Effector memory CD4-positive, alpha-beta T cell (primary cell): ENCODE results near the gene PARD3B.

Experiments
- DNase-seq, 3 donors: peaks; one replicate each; pipeline ENCODE4 v3.0.0-alpha.2; 2020
- H3K27ac ChIP-seq: 2 replicates; pipeline ENCODE4 v1.7.0; 2013; ENCODE audit warnings: mild to moderate bottlenecking, low read length, moderate library complexity; ENCODE audit not compliant: insufficient read depth, poor library complexity, severe bottlenecking
- H3K27me3 ChIP-seq: replicated peaks from 2 replicates; pipeline ENCODE4 v1.7.0; 2013; ENCODE audit warnings: mild to moderate bottlenecking, low read length; ENCODE audit not compliant: insufficient read depth, control insufficient read depth, poor library complexity, severe bottlenecking
- H3K36me3 ChIP-seq: 2 replicates; pipeline ENCODE4 v1.7.0; 2013; ENCODE audit warnings: mild to moderate bottlenecking, low read length, moderate library complexity; ENCODE audit not compliant: control insufficient read depth, insufficient read depth
- H3K4me1 ChIP-seq: 2 replicates; pipeline ENCODE4 v1.7.0; 2013; ENCODE audit warnings: low read length, mild to moderate bottlenecking; ENCODE audit not compliant: control insufficient read depth, insufficient read depth, poor library complexity, severe bottlenecking
- H3K4me3 ChIP-seq: 2 replicates; pipeline ENCODE4 v1.7.0; 2013; ENCODE audit warnings: low read length, low read depth, mild to moderate bottlenecking; ENCODE audit not compliant: insufficient read depth, poor library complexity, severe bottlenecking
- H3K9me3 ChIP-seq: 2 replicates; pipeline ENCODE4 v1.7.0; 2013; ENCODE audit warnings: mild to moderate bottlenecking, low read length, moderate library complexity; ENCODE audit not compliant: control insufficient read depth

Gene PARD3B

DNA sequence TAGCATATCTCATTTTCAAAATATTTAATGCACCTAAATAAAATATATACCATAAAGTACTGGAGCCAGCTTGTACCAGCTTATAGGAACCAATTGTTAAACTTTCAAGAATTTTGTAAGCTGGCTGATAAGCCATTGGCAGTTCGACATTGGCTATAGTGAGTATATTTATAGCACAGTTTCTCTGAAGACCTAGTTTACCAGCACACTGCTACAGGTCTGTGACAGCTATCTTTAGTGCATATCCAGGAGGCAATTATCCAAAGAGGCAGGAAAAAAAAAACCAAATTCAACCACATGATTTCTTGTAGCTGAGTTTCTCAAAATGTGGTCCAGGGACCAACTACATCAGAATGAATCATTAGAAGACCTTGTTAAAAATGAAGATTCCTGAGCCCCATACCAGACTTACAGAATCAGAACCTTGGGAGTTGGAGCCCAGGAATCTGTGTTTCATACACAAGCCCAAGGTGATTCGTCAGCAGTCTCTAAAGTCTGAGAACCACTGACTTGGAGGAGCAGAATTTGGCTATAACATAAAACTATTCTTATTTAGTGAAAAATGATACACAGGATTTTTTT, 858.1 kb downstream of the PARD3B start:
- Histone ChIP-seq H3K9me3 (no peaks in the 10 kb centered on the region), H3K4me3 (no peak overlapping the region), H3K36me3 (no peaks in the 10 kb centered on the region), H3K27me3 (no peaks in the 10 kb centered on the region), H3K27ac (no peak overlapping the region), H3K4me1 (no peaks in the 10 kb centered on the region)
- no peak for DNase-seq

DNA sequence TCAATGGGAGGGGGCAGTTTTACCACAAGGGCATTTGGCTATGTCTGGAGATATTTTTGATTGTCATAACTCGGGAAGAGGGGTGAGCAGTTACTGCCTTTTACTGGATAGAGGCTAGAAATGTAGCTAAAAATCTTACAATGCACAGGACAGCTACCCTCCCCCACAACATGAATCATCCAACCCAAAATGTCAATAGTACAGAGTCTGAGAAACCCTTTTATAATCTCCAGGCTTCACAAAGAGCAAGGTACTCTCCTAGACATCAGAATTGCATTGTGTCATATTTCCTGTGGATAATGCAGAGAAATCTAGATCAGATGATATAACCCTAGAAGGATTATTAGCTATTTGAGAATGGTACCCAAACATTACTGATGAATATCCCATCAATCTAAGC, 859.9 kb downstream of the PARD3B start:
- Histone ChIP-seq H3K27ac (no peak overlapping the region), H3K4me1 (no peaks in the 10 kb centered on the region), H3K36me3 (no peaks in the 10 kb centered on the region), H3K9me3 (no peaks in the 10 kb centered on the region), H3K27me3 (no peaks in the 10 kb centered on the region), H3K4me3 (no peak overlapping the region)
- no peak for DNase-seq

DNA sequence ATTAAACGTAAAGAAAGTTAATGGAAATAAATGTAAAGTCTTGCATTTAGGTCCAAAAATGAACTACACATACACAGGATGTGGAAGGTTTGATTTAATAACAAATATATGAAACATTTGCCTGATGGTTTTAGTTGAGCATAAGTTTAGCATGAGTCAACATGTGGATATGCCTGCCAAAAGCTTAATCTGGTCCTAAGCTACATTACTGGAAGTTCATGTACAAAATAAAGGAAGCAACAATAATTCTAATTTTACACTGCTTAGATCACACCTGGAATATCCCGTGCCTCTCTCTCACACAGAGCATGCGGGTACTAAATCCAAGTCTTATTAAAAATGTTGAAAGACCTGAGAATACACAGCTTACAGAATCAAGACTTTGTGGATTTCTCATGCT, 860.5 kb downstream of the PARD3B start:
- H3K27me3 ChIP-seq, result no peaks in the 10 kb centered on the region
- no peaks in the 10 kb centered on the region for H3K36me3 ChIP-seq
- DNase-seq, result no peak
- H3K27ac ChIP-seq, result no peak overlapping the region
- no peaks in the 10 kb centered on the region for H3K4me1 ChIP-seq
- H3K9me3 ChIP-seq, result no peaks in the 10 kb centered on the region
- no peak overlapping the region for H3K4me3 ChIP-seq

DNA sequence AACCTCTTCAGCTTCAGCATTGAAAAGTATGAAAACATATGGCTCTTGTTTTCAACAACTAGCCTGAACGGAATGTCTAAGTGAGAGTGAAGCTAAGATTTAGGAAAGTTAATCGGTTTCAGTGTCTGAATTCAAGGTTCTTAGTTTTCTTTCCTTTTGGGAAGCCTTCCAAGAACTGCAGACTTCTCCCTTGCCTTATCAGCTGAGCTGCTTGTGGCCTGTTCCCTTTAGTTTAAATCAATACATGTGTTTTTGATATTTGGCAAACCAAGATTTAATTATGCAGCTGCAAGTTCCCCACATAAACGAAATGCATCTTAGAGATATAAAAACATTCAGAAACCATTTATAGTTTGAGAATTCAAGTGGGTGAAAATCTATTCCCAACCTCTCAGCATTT, 862.7 kb downstream of the PARD3B start:
- no peak overlapping the region for H3K4me3 ChIP-seq
- no peaks in the 10 kb centered on the region for H3K9me3 ChIP-seq
- no peaks in the 10 kb centered on the region for H3K27me3 ChIP-seq
- no peak overlapping the region for H3K27ac ChIP-seq
- H3K36me3 ChIP-seq, result no peaks in the 10 kb centered on the region
- no peak for DNase-seq
- no peaks in the 10 kb centered on the region for H3K4me1 ChIP-seq

DNA sequence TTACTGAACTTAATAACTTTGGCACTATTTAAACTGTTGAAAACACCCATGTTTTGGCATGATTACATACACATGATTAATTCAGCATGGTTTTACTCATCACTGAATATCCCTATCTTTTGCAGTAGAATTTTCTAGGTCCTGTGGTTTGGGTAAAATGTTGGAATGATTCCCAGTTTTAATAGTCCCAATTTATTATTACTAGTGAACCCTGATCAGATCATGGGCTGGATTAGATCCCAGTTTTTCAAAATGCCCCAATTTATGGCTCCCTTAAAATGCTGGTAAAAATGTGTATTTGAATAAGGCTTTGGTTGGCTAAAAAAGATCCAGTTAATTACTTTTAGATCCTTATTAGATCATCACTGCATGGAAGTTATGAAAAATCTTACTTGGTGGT, 863.4 kb downstream of the PARD3B start:
- Histone ChIP-seq H3K9me3 (no peaks in the 10 kb centered on the region), H3K27ac (no peak overlapping the region), H3K4me1 (no peaks in the 10 kb centered on the region), H3K4me3 (no peak overlapping the region), H3K36me3 (no peaks in the 10 kb centered on the region), H3K27me3 (no peaks in the 10 kb centered on the region)
- no peak for DNase-seq

DNA sequence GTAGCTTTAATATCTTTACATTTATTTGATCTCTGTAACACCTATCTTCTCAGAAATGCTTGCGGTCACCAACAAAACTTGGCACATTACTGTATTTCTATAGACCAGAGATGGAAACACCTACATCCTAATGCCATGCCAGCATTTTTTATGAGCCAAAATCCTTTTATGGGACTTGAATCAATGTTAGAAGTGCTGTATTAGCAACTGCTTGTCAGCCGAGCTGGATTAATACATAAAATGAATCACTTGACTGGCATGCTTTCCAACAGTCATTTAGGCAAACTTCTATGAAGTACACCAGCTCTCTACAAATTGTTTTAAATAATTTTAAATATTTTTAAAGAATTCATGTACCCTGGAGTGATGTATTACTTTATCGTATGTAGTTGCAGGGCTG, 864.1 kb downstream of the PARD3B start:
- Histone ChIP-seq H3K27ac (no peak overlapping the region), H3K4me3 (no peak overlapping the region), H3K27me3 (no peaks in the 10 kb centered on the region), H3K36me3 (no peaks in the 10 kb centered on the region), H3K4me1 (no peaks in the 10 kb centered on the region), H3K9me3 (no peaks in the 10 kb centered on the region)
- no peak for DNase-seq

DNA sequence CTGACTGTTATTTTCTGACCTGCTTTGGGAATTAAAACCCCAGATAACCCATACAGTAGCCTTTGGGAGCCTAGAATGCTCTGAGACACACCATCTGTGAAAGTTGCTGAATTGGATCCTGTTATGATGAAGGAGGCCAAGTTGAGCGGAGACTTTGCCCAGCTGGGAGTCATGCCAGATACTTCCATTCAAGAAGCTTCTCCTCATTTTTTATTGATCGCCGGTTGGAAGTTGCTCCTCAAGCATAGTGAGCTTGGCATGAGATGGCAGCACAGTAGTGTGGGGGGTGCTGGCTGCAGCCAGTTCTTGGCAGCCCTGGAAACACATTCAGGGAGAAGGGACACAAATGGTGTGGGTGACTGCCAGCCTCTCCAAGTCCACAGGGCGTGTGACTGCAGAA, 866.3 kb downstream of the PARD3B start:
- H3K4me1 ChIP-seq, result no peaks in the 10 kb centered on the region
- no peak overlapping the region for H3K4me3 ChIP-seq
- H3K27me3 ChIP-seq, result no peaks in the 10 kb centered on the region
- H3K27ac ChIP-seq, result no peak overlapping the region
- no peak for DNase-seq
- no peaks in the 10 kb centered on the region for H3K9me3 ChIP-seq
- H3K36me3 ChIP-seq, result no peaks in the 10 kb centered on the region

DNA sequence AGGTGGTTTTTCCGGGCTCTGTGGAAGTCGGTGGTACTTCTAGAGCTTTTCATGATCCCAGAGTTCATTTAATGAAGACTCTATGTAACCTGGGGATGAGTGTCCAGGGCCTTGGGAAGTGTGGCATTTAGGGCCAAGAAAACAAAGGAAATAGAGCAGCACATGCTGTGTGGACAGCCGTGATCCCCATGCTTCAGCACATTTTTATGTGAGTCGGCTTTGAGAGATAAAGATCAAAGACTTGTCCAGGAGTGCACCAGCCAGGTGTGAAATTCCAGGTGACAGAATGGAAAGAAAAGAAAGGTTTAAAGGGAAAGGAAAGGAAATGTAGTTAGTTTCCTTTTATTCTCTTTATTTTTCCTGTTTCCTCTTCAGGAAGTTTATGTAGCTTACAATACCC, 879.1 kb downstream of the PARD3B start:
- H3K4me1 ChIP-seq, result no peaks in the 10 kb centered on the region

DNA sequence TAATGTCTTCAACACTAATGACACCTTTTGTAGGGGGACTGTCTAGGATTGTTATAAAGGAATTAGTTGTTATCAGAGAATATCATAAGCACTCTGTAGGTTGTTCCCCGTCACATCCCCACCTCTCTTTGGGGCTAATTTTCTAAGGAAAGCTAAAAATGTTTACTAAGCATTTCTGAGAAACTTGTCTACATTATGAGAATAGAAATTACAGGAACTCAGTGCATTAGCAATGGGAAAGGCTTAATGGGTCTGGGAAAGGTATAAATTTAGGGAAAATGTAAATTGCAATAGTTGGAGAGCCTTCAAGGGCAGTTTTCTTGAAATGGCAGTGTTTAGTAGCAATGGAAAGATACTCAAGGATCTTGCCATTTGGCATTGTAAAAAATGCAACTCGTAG, 879.8 kb downstream of the PARD3B start:
- no peak overlapping the region for H3K27ac ChIP-seq

More for the DNA sequence above, 879.1 kb downstream of the PARD3B start:
- Histone ChIP-seq H3K9me3 (no peaks in the 10 kb centered on the region), H3K36me3 (no peaks in the 10 kb centered on the region), H3K27ac (no peak overlapping the region), H3K4me3 (no peak overlapping the region), H3K27me3 (no peaks in the 10 kb centered on the region)
- no peak for DNase-seq

DNA sequence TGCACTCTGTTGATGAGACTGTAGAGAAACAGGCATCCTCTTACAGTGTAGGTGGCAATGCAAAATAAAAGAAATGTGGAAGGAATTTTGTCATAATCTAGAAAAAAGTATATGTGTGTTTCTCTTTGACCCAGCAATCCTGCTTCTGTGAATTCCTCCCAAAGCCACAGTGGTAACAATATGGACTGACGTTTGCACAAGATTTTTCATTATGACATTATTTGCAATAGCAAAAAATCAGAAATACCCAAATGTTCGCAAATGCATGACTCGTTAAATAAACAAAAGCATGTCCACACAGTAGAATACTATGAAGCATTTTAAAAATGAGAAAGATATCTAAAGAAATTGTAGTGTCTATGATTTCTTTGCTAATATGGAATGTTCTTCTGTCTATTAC, 881.8 kb downstream of the PARD3B start:
- no peak for DNase-seq
- Histone ChIP-seq H3K4me1 (no peaks in the 10 kb centered on the region), H3K27ac (no peak overlapping the region), H3K4me3 (no peak overlapping the region), H3K27me3 (no peaks in the 10 kb centered on the region), H3K36me3 (no peaks in the 10 kb centered on the region), H3K9me3 (no peaks in the 10 kb centered on the region)

More for the DNA sequence above, 879.8 kb downstream of the PARD3B start:
- no peak for DNase-seq
- Histone ChIP-seq H3K4me3 (no peak overlapping the region), H3K4me1 (no peaks in the 10 kb centered on the region), H3K36me3 (no peaks in the 10 kb centered on the region), H3K27me3 (no peaks in the 10 kb centered on the region), H3K9me3 (no peaks in the 10 kb centered on the region)

DNA sequence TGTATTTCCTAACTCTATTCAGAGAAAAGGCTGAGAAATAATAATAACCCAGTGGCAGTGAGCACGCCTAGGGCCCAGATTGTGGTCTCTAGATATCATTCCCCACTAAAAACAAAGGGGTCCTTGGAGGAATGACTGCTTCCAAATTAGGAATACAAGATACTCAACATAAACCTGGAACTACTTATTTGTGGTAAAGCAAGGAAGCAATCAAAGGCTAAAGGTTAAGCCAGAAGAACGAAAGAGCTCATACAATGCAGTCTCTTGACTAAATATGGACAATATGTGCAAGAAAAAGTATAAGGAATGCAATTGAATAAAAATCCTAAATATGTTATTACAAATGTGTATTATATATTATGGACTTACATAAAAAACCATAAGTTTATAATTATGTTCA, 883.5 kb downstream of the PARD3B start:
- H3K36me3 ChIP-seq, result no peaks in the 10 kb centered on the region
- H3K4me1 ChIP-seq, result no peaks in the 10 kb centered on the region
- no peaks in the 10 kb centered on the region for H3K27me3 ChIP-seq
- no peaks in the 10 kb centered on the region for H3K9me3 ChIP-seq
- no peak overlapping the region for H3K4me3 ChIP-seq
- no peak for DNase-seq
- H3K27ac ChIP-seq, result no peak overlapping the region
